OCI-LY7 (cell line): Measurements from ENCODE around the gene MACROD2.

ENCODE experiments used
- EZH2phosphoT487 ChIP-seq: fragments of 200-600 bp; sonication (generic); IDR thresholded peaks from 2 replicates; pipeline ENCODE4 v1.6.1; 2018; ENCODE audit warnings: low read depth, borderline replicate concordance, mild to moderate bottlenecking, mixed run types, antibody characterized with exemption, low read length, moderate library complexity, mixed read lengths
- TF ChIP-seq, protein P1 (sequence below): fragments of 200-600 bp; sonication (generic); conservative IDR thresholded peaks from 2 replicates; pipeline ENCODE4 v1.5.1; 2014; ENCODE audit warnings: mild to moderate bottlenecking, antibody characterized with exemption, low read length, moderate library complexity, mixed read lengths

DNA sequence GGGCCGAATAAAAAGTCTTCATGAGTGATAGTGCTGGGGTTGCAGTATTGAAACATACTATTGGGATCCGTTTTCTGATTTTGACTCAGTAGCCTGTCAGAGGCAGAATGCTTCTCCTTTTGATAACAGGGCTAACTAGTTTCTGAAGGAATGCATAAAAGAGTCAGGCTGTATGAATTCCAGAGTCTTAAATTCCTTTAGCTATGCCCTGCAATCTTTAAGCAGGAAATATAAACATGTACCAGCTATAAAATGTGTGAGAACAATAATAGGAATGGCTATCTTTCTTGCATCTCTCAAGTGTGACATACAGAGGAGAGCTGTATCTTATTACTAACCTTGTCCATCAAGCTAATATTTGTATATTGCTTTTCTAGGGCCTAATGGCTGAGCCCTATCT is 1660.8 kb downstream of the MACROD2 start:
- TF ChIP-seq, protein P1, sequence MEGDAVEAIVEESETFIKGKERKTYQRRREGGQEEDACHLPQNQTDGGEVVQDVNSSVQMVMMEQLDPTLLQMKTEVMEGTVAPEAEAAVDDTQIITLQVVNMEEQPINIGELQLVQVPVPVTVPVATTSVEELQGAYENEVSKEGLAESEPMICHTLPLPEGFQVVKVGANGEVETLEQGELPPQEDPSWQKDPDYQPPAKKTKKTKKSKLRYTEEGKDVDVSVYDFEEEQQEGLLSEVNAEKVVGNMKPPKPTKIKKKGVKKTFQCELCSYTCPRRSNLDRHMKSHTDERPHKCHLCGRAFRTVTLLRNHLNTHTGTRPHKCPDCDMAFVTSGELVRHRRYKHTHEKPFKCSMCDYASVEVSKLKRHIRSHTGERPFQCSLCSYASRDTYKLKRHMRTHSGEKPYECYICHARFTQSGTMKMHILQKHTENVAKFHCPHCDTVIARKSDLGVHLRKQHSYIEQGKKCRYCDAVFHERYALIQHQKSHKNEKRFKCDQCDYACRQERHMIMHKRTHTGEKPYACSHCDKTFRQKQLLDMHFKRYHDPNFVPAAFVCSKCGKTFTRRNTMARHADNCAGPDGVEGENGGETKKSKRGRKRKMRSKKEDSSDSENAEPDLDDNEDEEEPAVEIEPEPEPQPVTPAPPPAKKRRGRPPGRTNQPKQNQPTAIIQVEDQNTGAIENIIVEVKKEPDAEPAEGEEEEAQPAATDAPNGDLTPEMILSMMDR: no peak
- no peak for TF ChIP-seq EZH2phosphoT487
